Activated T-cell treated with anti-CD3 and anti-CD28 coated beads for 4 hours (primary cell): ENCODE data around the gene CPA4.
"Not testable (repeated sequence)": the region's sequence is repeated elsewhere in the genome, so short reads cannot be mapped to it uniquely, and the experiment has no call there.

Source experiments
- DNase-seq: peaks from one replicate; pipeline ENCODE4 v3.0.0-alpha.2; 2020

Gene CPA4

GRCh38 chr7:130292682-130293257, at the start of gene CPA4:
CPA4 (plus strand) TSS chr7:130293161; CDS start chr7:130293181, 20 bp downstream.
- DNase-seq: no peak

- DNase-seq: not testable (repeated sequence)
These were observed 49.5 kb upstream of the CPA4 start for GRCh38 chr7:130243486-130243885.

- not testable (repeated sequence) for DNase-seq
These were observed 46.5 kb upstream of the CPA4 start for GRCh38 chr7:130246491-130246890.

GRCh38 chr7:130248842-130249241, 44.1 kb upstream of the CPA4 start:
- DNase-seq: not testable (repeated sequence)

- not testable (repeated sequence) for DNase-seq
These were observed 43.3 kb upstream of the CPA4 start for GRCh38 chr7:130249626-130250025.

GRCh38 chr7:130254555-130254954, 38.4 kb upstream of the CPA4 start:
- no peak for DNase-seq

GRCh38 chr7:130256704-130257103, 36.3 kb upstream of the CPA4 start:
- DNase-seq: no peak

GRCh38 chr7:130258494-130259078, 34.4 kb upstream of the CPA4 start:
- no peak for DNase-seq

- DNase-seq: no peak
These were observed 30.5 kb upstream of the CPA4 start for GRCh38 chr7:130262448-130262847.

- DNase-seq: no peak
These were observed 29.8 kb upstream of the CPA4 start for GRCh38 chr7:130263130-130263529.

- DNase-seq: no peak
These were observed 26.6 kb upstream of the CPA4 start, which contains the start of gene CPA2 for GRCh38 chr7:130266258-130266960. CPA2 (plus strand) TSS chr7:130266863; CDS start chr7:130266882, 19 bp downstream.

- DNase-seq: no peak
These were observed 26.0 kb upstream of the CPA4 start for GRCh38 chr7:130266961-130267321.

- DNase-seq: no peak
These were observed 24.3 kb upstream of the CPA4 start for GRCh38 chr7:130268463-130269317.

- DNase-seq: no peak
These were observed 23.7 kb upstream of the CPA4 start for GRCh38 chr7:130269318-130269694.

GRCh38 chr7:130270947-130271800, 21.8 kb upstream of the CPA4 start:
- DNase-seq: no peak

GRCh38 chr7:130272381-130273080, 20.4 kb upstream of the CPA4 start:
- no peak for DNase-seq

GRCh38 chr7:130273081-130273932, 19.7 kb upstream of the CPA4 start:
- DNase-seq: no peak

GRCh38 chr7:130273933-130274255, 19.1 kb upstream of the CPA4 start:
- no peak for DNase-seq

GRCh38 chr7:130274296-130274695, 18.7 kb upstream of the CPA4 start:
- no peak for DNase-seq

GRCh38 chr7:130274983-130275591, 17.9 kb upstream of the CPA4 start:
- no peak for DNase-seq
